ENCODE measurements around the gene CEBPB.
"Not testable (repeated sequence)": the region's sequence is repeated elsewhere in the genome, so short reads cannot be mapped to it uniquely, and the experiment has no call there.

The CEBPB gene

DNA sequence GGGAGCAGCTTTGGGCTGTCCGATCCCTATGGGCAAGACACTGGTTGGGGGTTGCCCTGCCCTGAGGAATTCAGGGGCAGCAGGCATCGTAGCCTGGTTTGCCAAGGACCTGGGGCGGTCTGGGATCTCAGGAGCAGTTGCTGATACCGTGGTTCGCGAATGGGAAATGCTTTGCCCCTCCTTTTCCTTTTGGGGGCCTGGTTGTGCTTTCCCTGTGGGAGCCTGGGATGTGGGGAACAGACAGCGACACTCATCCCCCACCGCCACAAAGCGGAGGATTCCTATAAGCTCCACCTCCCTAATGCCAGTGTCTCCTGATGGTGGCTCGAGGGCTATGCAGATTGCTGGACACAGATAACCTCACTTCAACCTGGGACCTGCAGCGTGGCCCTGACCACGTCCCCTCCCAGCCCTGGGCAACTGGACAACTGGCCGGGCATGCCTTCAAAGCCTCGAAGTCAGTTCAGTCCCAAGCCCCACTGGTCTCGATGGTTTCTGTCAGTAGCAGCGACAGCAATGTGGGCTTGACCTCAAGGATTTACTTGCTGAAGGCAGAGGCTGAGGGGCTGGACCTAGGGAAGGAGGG lies 3.3 kb downstream of the CEBPB start:
- no peak for DNase-seq

DNA sequence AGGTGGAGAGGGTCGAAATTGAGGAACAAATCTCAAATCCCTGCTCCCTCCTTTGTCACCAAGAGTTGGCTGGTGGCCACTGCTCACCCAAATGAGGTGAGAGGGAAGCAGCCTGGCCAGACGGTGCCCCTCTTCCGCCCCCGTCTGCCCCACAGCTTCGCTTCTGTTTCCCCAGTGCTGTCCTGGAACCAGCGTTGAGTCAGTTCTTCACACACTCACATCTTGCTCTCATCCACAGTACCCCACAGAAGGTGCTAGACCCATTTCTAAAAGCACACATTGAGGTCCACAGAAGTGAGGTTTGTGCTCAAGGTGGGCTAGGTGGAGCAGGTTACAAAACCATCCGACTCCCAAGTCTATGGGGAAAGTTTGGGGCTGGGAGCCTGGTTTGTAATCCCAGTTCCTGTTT lies 3.8 kb downstream of the CEBPB start:
- DNase-seq, result no peak

DNA sequence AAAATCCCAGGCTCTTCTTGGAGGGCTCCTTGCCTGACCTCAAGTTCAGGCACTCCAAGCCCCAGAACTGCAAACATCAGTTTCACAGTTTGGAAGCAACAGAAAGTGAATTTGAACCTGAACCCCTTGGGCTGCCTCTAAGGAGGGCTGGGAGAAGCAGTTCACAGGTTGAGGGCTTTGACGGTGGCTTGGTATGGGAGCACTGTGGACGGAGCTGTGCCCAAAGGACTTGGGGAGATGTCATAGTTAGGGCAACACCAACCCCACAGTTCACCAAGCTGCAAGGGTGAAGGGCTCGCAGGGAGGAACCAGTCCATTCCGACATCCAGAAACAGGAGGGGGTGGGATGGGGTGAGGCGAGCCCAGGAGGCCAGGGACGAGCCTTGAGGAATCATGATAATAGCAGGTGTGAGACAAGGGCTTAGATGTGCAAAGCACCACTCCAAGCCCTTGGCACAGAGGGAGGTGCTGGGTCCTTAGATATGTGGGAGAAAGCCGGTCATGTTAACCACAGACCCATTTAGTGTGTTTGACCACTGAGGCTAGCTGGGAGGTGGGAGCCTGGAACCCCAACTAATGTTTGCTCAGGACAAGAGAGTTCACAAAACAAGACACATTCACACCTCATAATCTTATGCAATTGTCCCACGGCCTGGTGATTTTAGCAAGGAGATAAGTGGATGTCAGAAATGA lies 4.3 kb downstream of the CEBPB start:
- no peak for DNase-seq

DNA sequence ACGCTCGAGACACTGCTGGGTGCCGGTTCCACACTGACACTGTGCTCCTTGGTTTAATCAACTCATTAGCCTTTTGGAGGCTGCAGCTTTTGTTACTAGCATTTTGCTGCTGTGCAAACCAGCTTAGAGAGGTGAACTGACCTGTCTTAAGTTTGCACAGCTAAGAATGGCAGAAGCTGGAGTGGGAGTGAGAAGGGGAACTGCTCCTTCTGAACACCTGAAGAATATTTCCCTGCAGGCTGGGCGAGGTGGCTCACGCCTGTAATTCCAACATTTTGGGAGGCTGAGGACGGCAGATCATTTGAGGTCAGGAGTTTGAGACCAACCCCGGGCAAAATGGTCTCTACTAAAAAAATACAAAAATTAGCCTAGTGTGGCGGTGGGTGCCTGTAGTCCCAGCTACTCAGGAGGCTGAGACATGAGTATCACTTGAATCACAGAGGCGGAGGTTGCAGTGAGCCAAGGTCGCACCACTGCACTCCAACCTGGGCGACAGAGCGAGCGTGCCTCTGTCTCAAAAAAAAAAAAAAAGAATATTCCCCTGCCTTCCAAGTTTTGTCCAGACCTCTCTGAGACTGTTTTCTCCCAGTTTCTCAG lies 5.0 kb downstream of the CEBPB start:
- DNase-seq, result no peak

DNA sequence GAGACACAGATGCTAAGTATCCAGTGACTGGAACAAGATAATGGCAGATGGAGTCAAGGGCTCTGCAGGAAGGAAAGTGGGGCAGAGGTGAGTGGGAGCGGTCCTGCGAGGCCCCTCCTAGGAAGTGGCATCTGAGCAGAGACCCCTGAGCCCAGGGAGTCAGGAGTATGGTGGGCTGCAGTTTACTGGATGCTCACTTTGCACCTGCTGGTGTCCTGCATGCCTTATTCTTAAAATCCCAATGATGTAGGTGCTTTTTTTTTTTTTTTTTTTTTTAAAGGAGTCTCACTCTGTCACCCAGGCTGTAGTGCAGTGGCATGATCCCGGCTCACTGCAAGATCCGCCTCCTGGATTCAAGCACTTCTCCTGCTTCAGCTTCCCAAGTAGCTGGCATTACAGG lies 5.6 kb downstream of the CEBPB start:
- no peak for DNase-seq

DNA sequence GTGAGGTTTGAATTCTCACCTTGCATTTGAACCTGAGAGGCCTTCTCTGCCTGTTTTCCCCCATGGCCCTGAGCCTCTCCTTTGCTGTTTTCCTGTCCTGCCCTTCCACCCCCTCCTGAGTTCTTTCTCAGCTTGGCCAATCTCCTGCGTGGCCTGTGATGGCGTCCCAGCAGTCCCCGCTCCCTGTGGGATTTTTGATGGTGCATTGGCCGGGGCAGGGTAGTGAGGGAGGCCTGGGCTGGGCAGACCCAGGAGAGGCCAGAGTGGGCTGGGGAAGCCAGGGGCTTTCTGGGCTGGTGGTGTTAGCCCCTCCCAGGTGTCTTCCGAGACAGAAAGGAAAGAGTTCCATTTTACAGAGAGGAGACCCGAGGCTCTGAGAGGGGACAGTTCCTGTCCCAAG lies 6.3 kb downstream of the CEBPB start:
- no peak for DNase-seq

DNA sequence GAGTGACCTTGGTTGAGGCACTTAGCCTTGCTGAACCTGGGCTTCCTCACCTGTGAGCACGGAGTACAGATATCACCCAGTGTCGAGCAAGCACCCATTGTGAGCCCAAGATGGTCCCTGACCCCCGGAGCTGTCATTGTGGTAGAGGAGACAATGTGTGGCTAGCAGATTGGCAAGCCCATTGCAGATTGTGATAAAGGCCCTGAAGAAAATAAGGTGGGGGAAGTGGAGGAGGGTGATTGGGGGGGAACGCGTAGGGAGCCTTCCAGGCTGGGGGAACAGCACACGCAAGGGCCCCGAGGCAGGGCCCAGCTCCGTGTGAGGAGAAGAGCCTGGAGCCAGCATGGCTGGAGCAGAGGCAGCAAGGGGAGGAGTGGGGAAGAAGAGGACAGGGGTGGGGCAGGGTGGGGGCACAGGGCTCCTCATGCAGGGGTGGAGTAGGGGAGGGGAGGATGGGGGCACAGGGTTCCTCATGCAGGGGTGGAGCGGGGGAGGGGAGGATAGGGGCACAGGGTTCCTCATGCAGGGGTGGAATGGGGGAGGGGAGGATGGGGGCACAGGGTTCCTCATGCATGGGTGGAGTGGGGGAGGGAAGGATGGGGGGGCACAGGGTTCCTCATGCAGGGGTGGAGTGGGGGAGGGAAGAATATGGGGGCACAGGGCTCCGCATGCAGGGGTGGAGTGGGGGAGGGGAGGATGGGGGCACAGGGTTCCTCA lies 7.0 kb downstream of the CEBPB start:
- DNase-seq, result no peak

DNA sequence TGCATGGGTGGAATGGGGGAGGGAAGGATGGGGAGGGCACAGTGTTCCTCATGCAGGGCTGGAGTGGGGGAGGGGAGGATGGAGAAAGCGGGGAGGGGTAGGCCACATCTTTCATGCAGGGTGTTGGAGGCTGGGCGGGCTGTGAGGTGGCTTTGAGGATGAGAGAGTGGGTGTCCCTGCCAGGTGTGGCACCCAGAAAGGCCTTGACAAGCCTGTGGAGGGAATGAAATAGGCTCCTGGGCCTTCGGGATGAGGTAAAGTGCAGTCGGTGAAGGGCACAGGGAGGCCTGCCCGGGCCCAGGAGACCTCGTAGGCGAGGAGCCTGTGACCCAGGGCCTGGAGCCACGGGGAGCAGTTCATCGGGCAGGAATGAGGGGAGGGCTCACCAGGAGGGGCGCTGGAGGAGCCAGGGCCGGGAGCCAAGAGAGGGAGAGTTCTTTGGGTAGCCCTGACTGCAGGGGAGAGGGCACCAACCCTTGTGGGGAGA lies 7.6 kb downstream of the CEBPB start:
- no peak for DNase-seq

DNA sequence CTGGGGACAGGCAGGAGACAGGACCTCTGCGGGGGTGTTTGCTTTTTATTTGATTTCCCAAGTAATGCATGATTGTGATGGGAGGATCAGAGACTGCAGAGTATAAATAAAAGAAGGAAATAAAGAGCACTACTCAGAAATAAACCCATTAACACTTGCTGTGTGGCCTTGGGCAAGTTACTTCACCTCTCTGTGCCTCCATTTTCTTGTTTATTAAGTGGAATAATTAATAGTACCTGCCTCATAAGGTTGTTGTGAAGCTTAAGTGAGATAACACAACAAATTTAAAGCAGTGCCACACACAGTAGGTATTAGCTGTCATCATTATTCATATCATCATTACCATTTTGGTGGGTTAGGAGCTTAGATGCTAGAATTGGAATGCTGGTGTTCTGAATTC lies 8.1 kb downstream of the CEBPB start:
- no peak for DNase-seq

DNA sequence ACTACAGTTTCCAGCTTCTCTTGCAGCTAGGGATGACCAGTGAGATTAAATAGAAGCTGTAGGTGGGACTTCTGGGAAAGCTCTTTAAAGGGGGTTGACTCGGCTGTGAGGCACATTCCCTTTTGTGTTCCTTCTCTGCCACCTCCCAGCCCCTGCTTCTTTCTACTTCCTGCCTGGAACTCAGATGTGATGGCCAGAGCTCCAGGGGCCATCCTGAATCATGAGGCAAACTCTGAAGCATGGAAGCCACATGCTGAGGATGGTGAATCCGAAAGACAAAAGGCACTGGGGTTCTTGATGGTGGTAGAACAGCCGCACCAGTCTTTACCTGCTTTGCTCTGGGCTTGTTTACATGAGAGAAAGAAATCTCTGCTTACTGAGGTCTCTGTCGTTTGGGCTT lies 9.1 kb downstream of the CEBPB start:
- DNase-seq, result no peak

DNA sequence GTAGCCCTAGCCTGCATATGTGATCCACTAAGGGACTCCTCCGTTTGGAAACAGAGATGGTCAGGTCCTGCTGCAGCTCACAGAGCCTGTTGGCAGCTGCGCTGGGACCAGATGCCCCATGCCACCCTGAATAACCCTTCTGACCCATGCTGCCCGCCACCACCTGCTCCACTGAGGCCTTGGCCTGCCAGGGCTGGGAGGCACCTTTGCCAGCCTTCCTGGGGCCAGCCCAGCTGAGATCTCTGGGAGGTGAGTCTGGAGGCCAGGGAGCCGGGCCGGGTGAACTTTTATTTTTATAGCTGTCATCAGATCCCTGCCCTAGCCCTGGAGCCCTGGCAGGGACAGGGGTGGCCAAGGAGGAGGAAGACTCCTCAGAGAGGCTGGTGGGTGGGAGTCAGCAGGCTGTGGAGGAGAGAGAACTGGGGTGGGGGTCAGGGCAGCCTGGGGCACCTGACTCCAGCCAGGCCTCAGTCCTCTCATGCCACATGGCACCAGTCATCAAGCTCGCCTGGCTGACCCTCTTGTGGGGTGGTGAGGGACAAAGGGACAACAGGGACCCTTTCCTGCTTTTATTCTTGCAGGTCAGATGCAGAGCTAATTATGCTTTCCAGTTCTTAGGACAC lies 10.0 kb downstream of the CEBPB start:
- DNase-seq, result no peak

DNA sequence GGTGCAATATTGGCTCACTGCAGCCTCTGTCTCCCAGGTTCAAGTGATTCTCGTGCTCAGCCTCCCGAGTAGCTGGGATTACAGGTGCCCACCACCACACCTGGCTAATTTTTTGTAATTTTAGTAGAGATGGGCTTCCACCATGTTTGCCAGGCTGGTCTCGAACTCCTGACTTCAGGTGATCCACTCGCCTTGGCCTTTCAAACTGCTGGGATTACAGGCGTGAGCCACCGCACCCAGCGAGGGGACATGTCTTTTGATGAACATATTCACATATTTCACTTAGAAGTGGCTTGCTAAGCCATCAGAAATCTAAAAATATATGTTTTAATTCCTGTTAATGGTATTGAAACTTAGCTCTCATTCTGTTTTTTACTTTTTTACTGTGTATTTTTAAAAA lies 11.1 kb downstream of the CEBPB start:
- not testable (repeated sequence) for DNase-seq

DNA sequence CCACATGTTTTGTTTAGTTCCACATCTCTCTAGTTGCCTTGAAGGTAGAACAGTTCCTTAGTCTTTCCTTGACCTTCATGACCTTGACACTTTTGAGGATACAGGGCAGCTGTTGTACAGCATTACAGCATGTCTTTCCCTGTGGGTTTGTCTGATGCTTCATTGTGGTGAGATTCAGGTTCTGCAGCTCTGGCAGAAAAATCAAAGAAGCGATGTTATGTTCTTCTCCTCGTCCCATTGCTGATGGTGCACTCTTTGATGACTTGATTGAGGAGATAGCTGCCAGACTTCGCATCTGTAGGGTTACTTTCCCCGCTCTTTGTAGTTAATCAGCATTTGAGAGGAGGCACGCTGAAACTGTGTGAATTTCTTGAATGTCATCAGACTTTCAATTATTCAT lies 12.0 kb downstream of the CEBPB start:
- no peak for DNase-seq

DNA sequence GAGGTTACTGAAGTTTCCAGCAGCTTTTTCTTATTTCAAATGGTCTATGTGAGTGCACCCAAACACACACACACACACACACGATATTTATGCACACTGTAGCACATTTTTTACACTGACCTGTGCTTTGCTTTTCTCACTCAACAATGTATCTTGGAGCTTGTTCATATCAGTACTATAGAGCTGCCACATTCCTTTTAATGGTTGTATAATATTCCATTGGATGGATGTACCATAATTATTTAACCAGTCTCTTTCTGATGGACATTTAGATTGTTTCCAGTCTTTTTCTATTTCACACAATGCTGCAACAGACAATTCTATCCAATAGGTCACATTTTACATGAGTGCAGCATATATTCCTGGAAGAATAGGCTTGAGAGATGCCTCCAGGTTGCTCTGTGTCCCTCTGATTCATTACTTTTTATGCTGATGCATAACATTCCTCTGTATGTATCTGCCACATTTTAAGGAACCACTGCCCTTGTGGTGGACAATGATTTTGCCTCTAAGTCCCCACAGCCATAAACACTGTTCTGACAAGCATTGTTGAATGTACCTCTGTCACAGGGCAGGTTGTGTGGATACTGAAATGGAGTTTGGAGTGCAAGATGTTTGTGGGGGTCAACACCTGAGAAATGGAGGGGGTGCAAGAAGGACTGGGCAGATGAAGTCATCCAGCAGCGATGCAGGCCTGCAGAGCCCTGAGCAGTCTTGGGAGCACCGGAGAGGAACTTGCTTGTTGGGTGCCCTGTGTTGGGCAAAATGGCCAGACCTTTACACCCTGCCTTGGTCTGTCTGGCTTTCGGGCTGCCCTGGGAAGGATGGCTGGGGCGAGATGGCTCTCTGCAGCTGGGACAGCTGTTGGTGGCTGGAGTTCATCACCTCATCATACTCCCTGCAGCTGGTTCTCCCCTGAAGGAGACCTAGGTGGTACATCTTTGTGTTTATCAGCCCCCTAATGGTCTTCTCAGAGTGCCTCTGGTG lies 13.6 kb downstream of the CEBPB start:
- DNase-seq, result no peak

DNA sequence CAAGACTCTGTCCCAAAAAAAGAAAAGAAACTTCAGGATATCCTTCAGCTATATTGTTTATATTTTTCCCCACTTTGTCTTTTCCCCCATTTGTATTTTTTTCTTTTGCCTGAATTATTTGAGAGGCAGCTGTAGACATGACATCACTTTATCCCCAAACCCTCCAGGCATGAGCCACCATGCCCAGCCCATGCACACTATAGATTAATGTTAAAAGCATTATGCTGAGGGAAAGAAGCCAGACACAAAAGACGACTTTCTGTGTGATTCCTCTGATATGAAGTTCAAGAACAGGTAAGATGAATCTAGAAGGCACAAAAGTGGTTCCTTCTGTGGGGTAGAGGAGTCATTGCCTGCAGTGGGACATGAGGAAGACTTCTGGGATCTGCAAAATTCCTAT lies 16.4 kb downstream of the CEBPB start:
- no peak for DNase-seq

DNA sequence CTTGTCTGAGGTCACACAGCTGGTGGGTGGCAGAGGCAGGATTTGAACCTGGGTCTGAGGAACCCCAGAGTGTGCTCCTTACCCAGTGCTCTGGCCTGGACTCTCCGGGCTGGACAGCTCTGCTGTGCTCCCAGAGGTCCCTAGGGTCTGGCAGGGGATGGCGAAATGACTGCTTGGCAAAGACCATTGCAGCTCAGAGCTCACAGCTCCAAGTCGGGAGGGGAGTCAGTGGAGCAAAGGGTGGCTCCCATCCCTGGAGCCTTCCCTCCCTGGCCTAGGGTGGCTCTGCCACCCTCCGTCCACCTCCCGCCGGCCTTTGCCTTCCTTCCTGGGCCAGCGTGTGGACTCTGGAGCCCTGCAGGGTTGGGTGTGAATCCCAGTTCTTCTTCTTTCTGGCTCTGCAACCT lies 17.5 kb downstream of the CEBPB start:
- no peak for DNase-seq

DNA sequence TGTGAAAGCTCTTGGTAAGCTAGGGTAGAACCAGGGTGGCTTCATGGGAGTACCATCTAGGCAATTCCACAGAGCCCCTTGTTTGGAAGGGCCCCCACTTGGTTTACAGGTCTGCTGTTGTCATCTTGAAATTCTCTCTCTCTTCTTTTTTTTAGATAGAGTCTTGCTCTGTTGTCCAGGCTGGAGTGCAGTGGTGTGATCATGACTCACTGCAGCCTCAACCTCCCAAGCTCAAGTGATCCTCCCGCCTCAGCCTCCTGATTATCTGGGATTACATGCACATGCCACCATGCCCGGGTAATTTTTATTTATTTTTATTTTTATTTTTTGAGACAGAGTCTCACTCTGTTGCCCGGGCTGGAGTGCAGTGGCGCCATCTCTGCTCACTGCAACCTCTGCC lies 18.2 kb downstream of the CEBPB start:
- DNase-seq, result not testable (repeated sequence)

DNA sequence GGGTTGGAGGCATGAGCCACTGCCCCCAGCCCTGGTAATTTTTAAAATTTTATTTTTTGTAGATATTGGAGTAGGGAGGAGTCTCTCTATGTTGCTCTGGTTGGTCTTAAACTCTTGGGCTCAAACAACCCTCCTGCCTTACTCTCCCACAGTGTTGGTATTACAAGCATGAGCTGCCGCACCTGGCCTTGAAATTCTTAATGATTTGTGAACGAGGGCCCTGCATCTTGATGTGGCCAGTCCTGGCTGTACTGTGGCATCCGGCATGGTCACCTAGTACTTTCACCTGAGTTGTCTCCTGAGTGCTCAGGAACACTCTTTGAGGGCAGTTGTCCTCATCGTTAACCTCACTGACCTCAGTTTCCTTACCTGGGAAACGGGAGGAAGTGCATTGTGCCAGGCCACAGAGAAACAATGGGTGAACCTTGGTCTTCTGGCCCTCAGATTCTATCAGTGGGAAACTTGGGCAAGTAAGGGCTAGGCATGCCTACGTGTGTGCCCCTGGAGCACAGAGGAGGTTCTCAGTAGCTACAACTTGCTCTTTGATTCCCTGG lies 19.5 kb downstream of the CEBPB start:
- no peak for DNase-seq

DNA sequence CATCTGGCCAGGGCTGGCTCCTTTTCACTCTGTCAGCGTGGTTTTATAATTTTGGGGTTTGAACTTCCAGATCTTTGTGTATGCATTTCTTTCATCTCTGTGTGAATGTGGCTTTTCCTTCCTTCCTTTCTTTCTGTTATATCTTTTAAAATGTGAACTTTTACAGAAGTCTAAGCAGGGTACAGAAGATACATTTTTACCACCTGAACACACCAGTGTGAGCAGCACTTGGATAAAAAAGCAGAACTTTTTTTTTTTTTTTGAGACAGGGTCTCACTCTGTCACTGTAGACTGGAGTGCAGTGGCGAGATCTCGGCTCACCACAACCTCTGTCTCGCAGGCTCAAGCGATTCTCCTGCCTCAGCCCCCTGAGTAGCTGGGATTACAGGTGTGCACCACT lies 20.5 kb downstream of the CEBPB start:
- DNase-seq, result no peak

DNA sequence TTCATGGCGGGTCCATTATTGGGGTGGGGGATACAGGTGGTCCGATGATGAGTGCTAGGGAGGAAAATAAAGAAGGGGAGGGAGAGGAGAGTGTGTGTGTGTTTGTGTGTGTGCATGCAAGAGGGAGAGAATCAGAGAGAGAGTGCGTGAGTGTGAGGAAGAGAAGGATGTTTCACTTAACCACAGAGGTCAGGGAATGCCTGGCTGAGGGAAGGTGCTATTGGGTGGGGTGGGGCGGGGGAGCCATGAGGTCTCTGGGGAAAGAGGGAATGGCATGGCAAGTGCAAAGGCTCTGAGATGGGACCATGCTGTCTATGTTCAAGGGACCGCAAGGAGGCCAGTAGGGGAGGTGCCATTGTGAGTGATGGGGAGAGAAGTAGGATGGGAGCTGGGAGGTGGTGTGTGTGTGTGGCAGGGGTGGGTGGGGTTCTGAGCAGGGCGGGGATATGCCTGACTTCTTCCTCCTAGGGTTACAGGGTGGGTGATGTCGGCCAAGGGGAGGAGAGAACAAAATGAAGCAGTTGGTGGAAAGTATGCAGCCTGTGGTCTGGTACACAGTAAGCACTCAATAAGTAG lies 23.0 kb downstream of the CEBPB start:
- no peak for DNase-seq

DNA sequence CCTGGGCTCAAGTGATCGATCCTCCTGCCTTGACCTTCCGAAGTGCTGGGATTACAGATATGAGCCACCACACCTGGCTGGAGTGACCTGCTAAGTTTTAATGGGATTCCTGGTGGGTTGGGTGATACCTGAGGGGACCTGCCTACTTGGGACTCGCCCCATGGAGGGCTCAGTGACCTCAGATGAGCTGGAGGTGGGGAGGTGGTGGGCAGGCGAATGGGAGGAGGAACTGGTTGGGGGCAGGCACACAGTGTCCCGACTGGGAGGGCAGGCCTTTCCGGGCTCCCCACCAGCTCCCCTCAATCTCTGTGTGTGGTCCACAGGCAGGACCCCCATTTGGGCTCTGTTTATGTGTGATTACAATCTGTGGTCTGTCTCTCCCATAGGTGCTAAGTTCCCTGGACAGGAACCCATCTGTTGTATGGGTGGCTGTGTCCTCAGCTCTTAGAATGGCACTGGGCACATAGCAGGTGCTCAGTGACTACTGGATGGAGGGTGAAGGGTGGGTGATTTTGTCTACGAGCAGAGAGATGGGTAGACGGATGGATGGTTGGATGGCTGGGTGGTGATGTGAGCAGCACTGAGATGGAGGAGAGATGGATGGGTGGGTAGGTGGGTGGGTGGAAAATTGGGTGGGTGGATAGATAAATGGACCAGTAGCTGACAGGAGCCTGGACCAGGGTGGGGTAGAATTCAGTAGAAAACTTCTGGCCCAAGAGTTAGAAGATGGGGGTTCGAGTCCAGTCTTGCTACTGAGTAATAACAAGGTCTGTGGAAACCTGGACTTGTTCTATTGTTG lies 23.8 kb downstream of the CEBPB start:
- DNase-seq, result no peak

Data from activated T-cell treated with anti-CD3 and anti-CD28 coated beads, Interleukin-2, amount 50 U/mL, for 48 hours (primary cell).